CD4-positive, alpha-beta T cell (primary cell): ENCODE measurements around the gene EPHB4. TPM values are rescaled to one million over a fixed set of nuclear protein-coding genes. Genes with fewer than 3 reads are reported as not detected.

ENCODE experiments used
- ATAC-seq: fragments of 200-7000 bp; cut with Tn5 transposase; one replicate; pipeline ENCODE4 v1.10.0; 2022; ENCODE audit warnings: mild to moderate bottlenecking; ENCODE audit not compliant: poor library complexity
- CTCF ChIA-PET: fragments of 350-600 bp; sonication (Branson Sonifier 250); formaldehyde crosslinking; loops from one replicate; lab custom pipeline; 2021; ENCODE audit warnings: antibody characterized with exemption, inconsistent platforms; lab: Charles Lee
- POLR2A ChIA-PET: fragments of 350-600 bp; sonication (Branson Sonifier 250); formaldehyde crosslinking; loops from one replicate; lab custom pipeline; 2021; ENCODE audit warnings: antibody characterized with exemption, inconsistent platforms; lab: Charles Lee
- DNase-seq, 14 experiments: peaks; one replicate each; pipeline ENCODE4 v3.0.0-alpha.2; 2013 to 2020; ENCODE audit warnings: mixed read lengths in 2 of 14
- H3K27ac ChIP-seq, 2 donors: one replicate each; pipeline versions ENCODE4 v1.5.1 to v1.7.0; 2013; ENCODE audit warnings: low read length in 2 of 2, low read depth in 1 of 2, mild to moderate bottlenecking in 1 of 2
- H3K27me3 ChIP-seq, 2 experiments: 1 replicate in 1 of 2; 2 replicates in 1 of 2; pipeline versions ENCODE4 v1.6.1 to v1.7.0; 2013; ENCODE audit warnings: low read length in 2 of 2, control low read depth in 1 of 2, mild to moderate bottlenecking in 1 of 2, moderate library complexity in 1 of 2; ENCODE audit not compliant: insufficient read depth in 2 of 2, control insufficient read depth in 1 of 2
- H3K36me3 ChIP-seq: one replicate; pipeline ENCODE4 v1.6.1; 2013; ENCODE audit warnings: low read length, control low read depth; ENCODE audit not compliant: insufficient read depth
- H3K4me1 ChIP-seq: one replicate; pipeline ENCODE4 v1.6.1; 2013; ENCODE audit warnings: low read length, control low read depth; ENCODE audit not compliant: insufficient read depth
- H3K4me3 ChIP-seq: one replicate; pipeline ENCODE4 v1.5.1; 2013; ENCODE audit warnings: mild to moderate bottlenecking, low read length, moderate library complexity
- H3K9me3 ChIP-seq, 2 experiments: 1 replicate in 1 of 2; 2 replicates in 1 of 2; pipeline versions ENCODE4 v1.6.1 to v1.7.0; 2013; ENCODE audit warnings: low read length in 2 of 2, mild to moderate bottlenecking in 2 of 2, control low read depth in 1 of 2, moderate library complexity in 1 of 2; ENCODE audit not compliant: control insufficient read depth in 1 of 2, insufficient read depth in 1 of 2
- H3K27ac Mint-ChIP-seq: one replicate; pipeline ENCODE4 v1.8.0; 2020; ENCODE audit warnings: mixed read lengths
- H3K27me3 Mint-ChIP-seq: one replicate; pipeline ENCODE4 v1.8.0; 2021; ENCODE audit warnings: mixed read lengths
- H3K36me3 Mint-ChIP-seq: one replicate; pipeline ENCODE4 v1.8.0; 2021; ENCODE audit warnings: low read depth, mixed read lengths
- H3K4me1 Mint-ChIP-seq: one replicate; pipeline ENCODE4 v1.8.0; 2021; ENCODE audit warnings: low read depth, mixed read lengths
- H3K4me3 Mint-ChIP-seq: one replicate; pipeline ENCODE4 v1.8.0; 2020; ENCODE audit warnings: mild to moderate bottlenecking, mixed read lengths
- H3K9me3 Mint-ChIP-seq: one replicate; pipeline ENCODE4 v1.8.0; 2020; ENCODE audit warnings: mixed read lengths
- intact Hi-C, 2 experiments: fragments of 100-400 bp; cut with DNase I in 1 of 2; cut with micrococcal nuclease in 1 of 2; formaldehyde crosslinking; loops; one replicate each; pipeline versions ENCODE4 v1.15.1 to v1.9.0; 2023 to 2025; cut with DNase I, micrococcal nuclease
- total RNA-seq, 174 experiments: library from RNA in 2 of 174; stranded (reverse) in 2 of 174; gene quantifications; one replicate each; pipeline ENCODE4 v1.2.3 and lab custom pipeline; 2021 to 2026
- TF ChIP-seq, protein P1 (sequence below): fragments of 200-600 bp; IDR thresholded peaks from one replicate; pipeline ENCODE4 v1.8.0; 2022; ENCODE audit warnings: antibody characterized with exemption, mild to moderate bottlenecking

EPHB4 gene
- total RNA-seq, 2 experiments from 2014 or later: 8.4 to 8.9 TPM

DNA sequence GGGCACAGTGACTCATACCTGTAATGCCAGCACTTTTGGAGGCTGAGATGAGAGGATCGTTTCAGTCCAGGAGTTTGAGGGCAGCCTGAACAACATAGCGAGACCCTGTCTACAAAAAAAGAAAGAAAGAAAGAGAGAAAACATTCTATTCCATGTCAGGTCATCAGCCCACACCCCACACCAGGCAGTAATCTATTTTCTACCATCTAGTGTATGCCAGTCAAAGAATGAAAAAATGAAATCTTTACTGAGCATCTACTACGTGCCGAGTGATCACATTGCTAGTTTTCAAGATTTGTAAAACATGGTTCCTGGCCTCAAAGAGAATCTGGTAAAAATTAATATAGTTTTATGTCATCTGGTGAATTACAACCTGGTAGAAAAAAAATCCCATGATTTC lies 3.1 kb upstream of the EPHB4 start:
- Histone ChIP-seq H3K27me3 (peaks cover 30 to 32% of the 10 kb centered on the region in 2 experiments), H3K9me3 (peaks cover 0 to 12% of the 10 kb centered on the region in 2 experiments), H3K36me3 (no peaks in the 10 kb centered on the region), H3K4me3 (no peak overlapping the region), H3K27ac (no peak overlapping the region), H3K4me1 (peaks cover 29% of the 10 kb centered on the region)
- intact Hi-C loops: loop anchor here in 1 of 2 experiments (10.0 kb wide), 1 partner anchor 1216 kb away; the partner anchor contains the start of gene ZSCAN25
- Mint-ChIP-seq H3K27ac (no peak overlapping the region), H3K4me3 (no peak overlapping the region), H3K9me3 (no peaks in the 10 kb centered on the region), H3K4me1 (peaks cover 24% of the 10 kb centered on the region), H3K27me3 (peaks cover 30% of the 10 kb centered on the region), H3K36me3 (no peaks in the 10 kb centered on the region)
- ATAC-seq (no peak), DNase-seq (no peak)
- ChIA-PET POLR2A (no interaction called here), CTCF (no interaction called here)
- TF ChIP-seq, protein P1, sequence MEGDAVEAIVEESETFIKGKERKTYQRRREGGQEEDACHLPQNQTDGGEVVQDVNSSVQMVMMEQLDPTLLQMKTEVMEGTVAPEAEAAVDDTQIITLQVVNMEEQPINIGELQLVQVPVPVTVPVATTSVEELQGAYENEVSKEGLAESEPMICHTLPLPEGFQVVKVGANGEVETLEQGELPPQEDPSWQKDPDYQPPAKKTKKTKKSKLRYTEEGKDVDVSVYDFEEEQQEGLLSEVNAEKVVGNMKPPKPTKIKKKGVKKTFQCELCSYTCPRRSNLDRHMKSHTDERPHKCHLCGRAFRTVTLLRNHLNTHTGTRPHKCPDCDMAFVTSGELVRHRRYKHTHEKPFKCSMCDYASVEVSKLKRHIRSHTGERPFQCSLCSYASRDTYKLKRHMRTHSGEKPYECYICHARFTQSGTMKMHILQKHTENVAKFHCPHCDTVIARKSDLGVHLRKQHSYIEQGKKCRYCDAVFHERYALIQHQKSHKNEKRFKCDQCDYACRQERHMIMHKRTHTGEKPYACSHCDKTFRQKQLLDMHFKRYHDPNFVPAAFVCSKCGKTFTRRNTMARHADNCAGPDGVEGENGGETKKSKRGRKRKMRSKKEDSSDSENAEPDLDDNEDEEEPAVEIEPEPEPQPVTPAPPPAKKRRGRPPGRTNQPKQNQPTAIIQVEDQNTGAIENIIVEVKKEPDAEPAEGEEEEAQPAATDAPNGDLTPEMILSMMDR: no peak

DNA sequence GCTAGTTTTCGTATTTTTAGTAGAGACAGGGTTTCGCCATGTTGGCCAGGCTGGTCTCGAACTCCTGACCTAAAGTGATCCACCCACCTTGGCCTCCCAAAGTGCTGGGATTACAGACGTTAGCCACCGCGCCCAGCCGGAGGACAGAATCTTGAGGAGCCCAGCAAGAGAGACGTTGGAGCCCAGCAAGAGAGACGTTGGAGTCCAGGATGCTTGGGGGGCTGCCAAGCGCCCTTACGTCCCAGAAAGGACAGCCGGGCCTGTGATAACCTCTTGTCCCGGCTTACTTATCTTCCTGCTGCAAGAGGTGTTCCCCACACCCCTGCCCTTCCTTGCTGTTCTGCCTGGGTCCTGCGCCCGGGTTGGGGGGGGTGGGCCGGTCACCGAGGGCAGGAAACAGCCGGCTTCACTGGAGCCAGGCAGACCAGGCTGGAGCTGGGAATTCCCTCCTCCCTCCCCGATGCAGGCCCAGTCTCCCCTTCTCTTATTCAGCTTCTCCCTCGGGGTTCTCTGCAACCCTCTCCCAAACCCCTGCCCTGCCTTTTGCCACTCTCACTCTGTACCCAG lies 1.9 kb upstream of the EPHB4 start:
- Histone ChIP-seq H3K4me1 (peaks cover 29% of the 10 kb centered on the region), H3K27ac (no peak overlapping the region), H3K36me3 (no peaks in the 10 kb centered on the region), H3K9me3 (peaks cover 0 to 12% of the 10 kb centered on the region in 2 experiments), H3K27me3 (peaks cover 37% of the 10 kb centered on the region in 2 experiments), H3K4me3 (no peak overlapping the region)
- peaks cover 39% of the 10 kb centered on the region for H3K27me3 Mint-ChIP-seq
- H3K36me3 Mint-ChIP-seq: no peaks in the 10 kb centered on the region
- H3K4me3 Mint-ChIP-seq: peak overlapping the region; percentile 42
- ChIA-PET CTCF (interaction anchor here (1.2 kb wide), 1 partner anchor 22 kb away, joined by 3 read pairs; no protein-coding TSS in a partner anchor), POLR2A (no interaction called here)
- H3K27ac Mint-ChIP-seq: no peak overlapping the region
- no peaks in the 10 kb centered on the region for H3K9me3 Mint-ChIP-seq
- H3K4me1 Mint-ChIP-seq: peaks cover 24% of the 10 kb centered on the region
- intact Hi-C loops: no loop called here
- DNase-seq (no peak), ATAC-seq (no peak)
- TF ChIP-seq, protein P1: no peak

DNA sequence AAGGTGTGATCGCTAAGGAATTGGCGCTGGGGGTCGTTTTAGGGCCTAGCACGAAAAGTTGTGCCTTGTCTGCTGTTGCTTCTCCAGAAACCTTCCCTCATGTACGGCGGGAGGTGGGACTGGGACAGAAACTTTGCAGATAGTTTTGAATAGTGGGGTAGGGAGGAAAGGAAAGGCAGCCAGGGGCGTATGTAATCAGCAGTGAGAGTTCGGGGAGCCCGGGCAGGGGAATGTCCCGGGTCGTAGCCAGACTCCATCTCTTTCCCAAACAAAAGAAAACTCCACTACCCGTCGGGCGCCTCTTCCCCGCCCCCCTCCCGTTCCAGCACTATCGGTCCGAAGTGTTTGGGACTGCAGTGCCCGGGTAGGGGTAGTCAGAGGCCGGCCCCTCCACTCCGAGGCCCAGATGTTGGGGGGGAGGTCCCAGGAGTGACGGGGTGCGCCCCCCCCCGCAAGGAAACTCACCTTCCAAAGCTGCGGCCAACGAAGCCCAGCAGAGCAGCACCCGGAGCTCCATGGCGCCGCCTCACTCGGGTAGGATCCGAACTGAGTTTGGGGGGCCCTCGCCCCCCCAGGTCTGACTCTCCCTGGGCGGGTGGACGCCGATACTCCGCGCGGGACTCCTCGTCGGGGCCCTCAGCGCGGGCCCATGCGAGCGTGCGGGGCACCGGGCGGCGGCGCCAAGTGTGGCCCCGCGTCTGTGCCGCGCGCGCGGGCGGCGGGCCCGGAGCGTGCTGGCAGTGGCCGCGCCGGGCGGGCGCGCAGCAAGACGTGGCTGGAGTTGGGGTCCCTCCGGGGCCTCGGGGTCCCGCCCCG lies 601 bp downstream of the EPHB4 start:
- intact Hi-C loops: no loop called here
- Histone ChIP-seq H3K9me3 (peaks cover 0 to 12% of the 10 kb centered on the region in 2 experiments), H3K27me3 (peaks cover 37% of the 10 kb centered on the region in 2 experiments), H3K27ac (no peak overlapping the region), H3K4me1 (peaks cover 29% of the 10 kb centered on the region), H3K36me3 (no peaks in the 10 kb centered on the region), H3K4me3 (no peak overlapping the region)
- TF ChIP-seq, protein P1: no peak
- ATAC-seq (peak; percentile 46), DNase-seq (no peak)
- ChIA-PET CTCF (no interaction called here), POLR2A (no interaction called here)
- no peaks in the 10 kb centered on the region for H3K9me3 Mint-ChIP-seq
- peaks cover 43% of the 10 kb centered on the region for H3K27me3 Mint-ChIP-seq
- peaks cover 24% of the 10 kb centered on the region for H3K4me1 Mint-ChIP-seq
- no peaks in the 10 kb centered on the region for H3K36me3 Mint-ChIP-seq
- no peak overlapping the region for H3K27ac Mint-ChIP-seq
- H3K4me3 Mint-ChIP-seq: peak overlapping the region; percentile 82
